Heart left ventricle (tissue), 16 donors: ENCODE measurements around the gene AP3S1. TPM values are rescaled to one million over a fixed set of nuclear protein-coding genes. Genes with fewer than 3 reads are reported as not detected.

Experiments used
- ATAC-seq, 4 donors: fragments of 200-7000 bp; cut with Tn5 transposase; one replicate each; pipeline ENCODE4 v1.9.1; 2020 to 2022; ENCODE audit warnings: moderate library complexity in 4 of 4, mild to moderate bottlenecking in 3 of 4, moderate number of reproducible peaks in 1 of 4
- DNase-seq, 5 donors: peaks; one replicate each; pipeline ENCODE4 v3.0.0-alpha.2; 2020
- H3K27ac ChIP-seq, 12 donors: fragments of 200-600 bp; sonication (generic) in 4 of 12; one replicate each; pipeline versions ENCODE4 v1.5.0 to v1.8.0; 2016 to 2022; ENCODE audit warnings: mild to moderate bottlenecking in 2 of 12
- H3K27me3 ChIP-seq, 9 donors: fragments of 200-600 bp; sonication (generic) in 2 of 9; one replicate each; pipeline versions ENCODE4 v1.5.1 to v1.8.0; 2016 to 2022; ENCODE audit warnings: mild to moderate bottlenecking in 3 of 9
- H3K36me3 ChIP-seq, 9 donors: fragments of 200-600 bp; sonication (generic) in 2 of 9; one replicate each; pipeline versions ENCODE4 v1.5.0 to v1.8.0; 2018 to 2022; ENCODE audit warnings: mild to moderate bottlenecking in 2 of 9
- H3K4me1 ChIP-seq, 12 donors: fragments of 200-600 bp; sonication (generic) in 4 of 12; one replicate each; pipeline versions ENCODE4 v1.5.0 to v1.8.0; 2016 to 2022; ENCODE audit warnings: mild to moderate bottlenecking in 3 of 12
- H3K4me3 ChIP-seq, 12 donors: fragments of 200-600 bp; sonication (generic) in 4 of 12; one replicate each; pipeline versions ENCODE4 v1.5.0 to v1.8.0; 2017 to 2022; ENCODE audit warnings: mild to moderate bottlenecking in 9 of 12, moderate library complexity in 4 of 12
- H3K9me3 ChIP-seq, 12 donors: fragments of 200-600 bp; sonication (generic) in 4 of 12; one replicate each; pipeline versions ENCODE4 v1.5.0 to v1.8.0; 2016 to 2022; ENCODE audit warnings: mild to moderate bottlenecking in 1 of 12
- POLR2A ChIP-seq, 2 donors: fragments of 450-650 bp; IDR thresholded peaks; one replicate each; pipeline ENCODE4 v1.6.1; 2017; ENCODE audit warnings: antibody characterized with exemption in 2 of 2, mild to moderate bottlenecking in 2 of 2, moderate library complexity in 2 of 2
- WGBS, 4 donors: extraction: QIAGEN DNeasy Blood & Tissue Kit in 2 of 4; methylation state at CpG; one replicate each; pipeline versions ENCODE4 v1.1.5 to v1.1.7; 2013 to 2018; 5-methylcytosine and 5-hydroxymethylcytosine counted together
- intact Hi-C, 10 donors: fragments of 100-400 bp; cut with DNase I; formaldehyde crosslinking; loops; one replicate each; pipeline versions ENCODE4 v1.11.1 to v1.14.2; 2022
- polyA plus RNA-seq, 2 donors: library from polyadenylated mRNA; stranded (reverse); fragments of 200-250 nt; gene quantifications; one replicate each; pipeline ENCODE4 v1.2.3, GENCODE V29; 2013
- total RNA-seq, 9 donors: library from RNA; depleted of rRNA in 2 of 9; stranded (reverse); fragments of >200 nt in 2 of 9; fragmentation: NEBNext Ultra II Directional in 3 of 9; extraction: Animal tissue kit (Norgen Biotek cat#: 25700) in 3 of 9; gene quantifications; one replicate each; pipeline versions ENCODE4 v1.1.0 to v1.2.4, GENCODE V29; 2016 to 2023
- TF ChIP-seq, protein P1 (sequence below), 12 donors: fragments of 200-600 bp; sonication (generic) in 4 of 12; IDR thresholded peaks; one replicate each; pipeline versions ENCODE4 v1.5.0 to v1.8.0; 2018 to 2022; ENCODE audit warnings: antibody characterized with exemption in 12 of 12, mild to moderate bottlenecking in 5 of 12
- donor health status: ischemic (EF 13 %, LVEDD 7.1; RV severe dilation, severe dysfunction).
- donor health status: healthy with polysubstance abuse.
- donor health status: DM: no; HTN: yes; CAD: no.
- donor health status: DM: no; HTN: no; CAD: no.
- donor health status: ischemic (EF 25% LVEDD 6.9; RV normal size, moderate dysfunction).
- donor health status: ischemic (EF 25% LVEDD 5.7; RV mildly dilated, moderate dysfunction).
- donor health status: healthy.
- donor health status: DM: yes; HTN: yes; CAD: no.
- donor health status: ischemic (EF 35%, LVEDD 5.7; RV mildly dilated, moderate dysfunction).
- donor health status: nonischemic (EF 11% LVEDD 7.7; RV severe dilation, severe dysfunction).
- donor health status: DM: yes; HTN: yes; CAD: no.
- donor health status: PGD.
- donor health status: ischemic (EF 29% LVEDD 5.4; RV normal size, mild dysfunction).
- donor health status: nonischemic (EF 23%, LVEDD 6.1; RV moderate dilation, normal function).

AP3S1 gene
- total and polyA plus RNA-seq, 11 donors, result 20.3 to 56.4 (median 46.4) TPM

GRCh38 chr5:115842089-115842935, 577 bp downstream of the AP3S1 start:
- no peak for TF ChIP-seq POLR2A (IDR thresholded peaks at IDR 0.05)
- TF ChIP-seq, protein P1, sequence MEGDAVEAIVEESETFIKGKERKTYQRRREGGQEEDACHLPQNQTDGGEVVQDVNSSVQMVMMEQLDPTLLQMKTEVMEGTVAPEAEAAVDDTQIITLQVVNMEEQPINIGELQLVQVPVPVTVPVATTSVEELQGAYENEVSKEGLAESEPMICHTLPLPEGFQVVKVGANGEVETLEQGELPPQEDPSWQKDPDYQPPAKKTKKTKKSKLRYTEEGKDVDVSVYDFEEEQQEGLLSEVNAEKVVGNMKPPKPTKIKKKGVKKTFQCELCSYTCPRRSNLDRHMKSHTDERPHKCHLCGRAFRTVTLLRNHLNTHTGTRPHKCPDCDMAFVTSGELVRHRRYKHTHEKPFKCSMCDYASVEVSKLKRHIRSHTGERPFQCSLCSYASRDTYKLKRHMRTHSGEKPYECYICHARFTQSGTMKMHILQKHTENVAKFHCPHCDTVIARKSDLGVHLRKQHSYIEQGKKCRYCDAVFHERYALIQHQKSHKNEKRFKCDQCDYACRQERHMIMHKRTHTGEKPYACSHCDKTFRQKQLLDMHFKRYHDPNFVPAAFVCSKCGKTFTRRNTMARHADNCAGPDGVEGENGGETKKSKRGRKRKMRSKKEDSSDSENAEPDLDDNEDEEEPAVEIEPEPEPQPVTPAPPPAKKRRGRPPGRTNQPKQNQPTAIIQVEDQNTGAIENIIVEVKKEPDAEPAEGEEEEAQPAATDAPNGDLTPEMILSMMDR (IDR thresholded peaks at IDR 0.05), result peak in 7 of 12 donors; percentile 15 to 50 (median 37)
- intact Hi-C loops, result loop anchor here in 6 of 10 donors (5.0 to 10.0 kb wide), 7 partner anchors 210 to 528 kb away; partner anchors contain the start of genes TMED7 (in 2 of the 6), COMMD10 (in 1 of the 6) and FEM1C (in 1 of the 6)
- 0 to 2% (median 1%) methylated on average over 28 to 68 of the region's 68 CpGs for WGBS, 4 donors

GRCh38 chr5:115842952-115843351, 1.2 kb downstream of the AP3S1 start:
- DNase-seq (no peak), ATAC-seq (no peak)
- Histone ChIP-seq H3K4me1 (peaks cover 0 to 71% (median 59%) of the 10 kb centered on the region in 12 donors), H3K27ac (peak overlapping the region; percentile 88 to 98 (median 96)), H3K36me3 (peaks cover 0 to 3% (median 0%) of the 10 kb centered on the region in 9 donors), H3K4me3 (peak overlapping the region; percentile 73 to 97 (median 86)), H3K27me3 (no peaks in the 10 kb centered on the region), H3K9me3 (no peaks in the 10 kb centered on the region)
- no peak for TF ChIP-seq POLR2A (IDR thresholded peaks at IDR 0.05)
- TF ChIP-seq, protein P1 (IDR thresholded peaks at IDR 0.05), result no peak
- 15 to 23% (median 21%) methylated on average over 3 of the region's 3 CpGs for WGBS, 4 donors
- intact Hi-C loops, result loop anchor here in 6 of 10 donors (5.0 to 10.0 kb wide), 7 partner anchors 211 to 528 kb away; partner anchors contain the start of genes TMED7 (in 2 of the 6), COMMD10 (in 1 of the 6) and FEM1C (in 1 of the 6)

More at GRCh38 chr5:115842089-115842935, 577 bp downstream of the AP3S1 start:
- ATAC-seq, result peak; percentile 33 to 83 (median 62)
- Histone ChIP-seq H3K4me3 (peak overlapping the region; percentile 73 to 97 (median 86)), H3K9me3 (no peaks in the 10 kb centered on the region), H3K4me1 (peaks cover 0 to 72% (median 60%) of the 10 kb centered on the region in 12 donors), H3K36me3 (peaks cover 0 to 10% (median 3%) of the 10 kb centered on the region in 9 donors), H3K27me3 (no peaks in the 10 kb centered on the region), H3K27ac (peak overlapping the region; percentile 88 to 98 (median 96))
- peak in 2 of 5 donors; percentile 72 to 82 for DNase-seq

- DNase-seq (peak in 1 of 5 donors; percentile 30), ATAC-seq (no peak)
- Histone ChIP-seq H3K27ac (peak overlapping the region in 11 of 12 donors; percentile 41 to 96 (median 96)), H3K4me3 (peak overlapping the region in 10 of 12 donors; percentile 73 to 97 (median 86)), H3K9me3 (no peaks in the 10 kb centered on the region), H3K27me3 (no peaks in the 10 kb centered on the region), H3K36me3 (no peaks in the 10 kb centered on the region), H3K4me1 (peaks cover 0 to 64% (median 52%) of the 10 kb centered on the region in 12 donors)
- WGBS, 4 donors, result 55 to 62% (median 58%) methylated on average over 6 of the region's 6 CpGs
- TF ChIP-seq, protein P1 (IDR thresholded peaks at IDR 0.05), result no peak
- no peak for TF ChIP-seq POLR2A (IDR thresholded peaks at IDR 0.05)
- intact Hi-C loops, result loop anchor here in 6 of 10 donors (5.0 to 10.0 kb wide), 7 partner anchors 211 to 529 kb away; partner anchors contain the start of genes TMED7 (in 2 of the 6), COMMD10 (in 1 of the 6) and FEM1C (in 1 of the 6)
Observed at GRCh38 chr5:115843444-115844130, 1.9 kb downstream of the AP3S1 start.
